ENCODE results near the gene CNNM1. TPM values are rescaled to one million over a fixed set of nuclear protein-coding genes. Genes with fewer than 3 reads are reported as not detected.

Gene CNNM1
- total RNA-seq, 2 donors from 2014 or later, result 0.61 to 1.0 TPM

DNA sequence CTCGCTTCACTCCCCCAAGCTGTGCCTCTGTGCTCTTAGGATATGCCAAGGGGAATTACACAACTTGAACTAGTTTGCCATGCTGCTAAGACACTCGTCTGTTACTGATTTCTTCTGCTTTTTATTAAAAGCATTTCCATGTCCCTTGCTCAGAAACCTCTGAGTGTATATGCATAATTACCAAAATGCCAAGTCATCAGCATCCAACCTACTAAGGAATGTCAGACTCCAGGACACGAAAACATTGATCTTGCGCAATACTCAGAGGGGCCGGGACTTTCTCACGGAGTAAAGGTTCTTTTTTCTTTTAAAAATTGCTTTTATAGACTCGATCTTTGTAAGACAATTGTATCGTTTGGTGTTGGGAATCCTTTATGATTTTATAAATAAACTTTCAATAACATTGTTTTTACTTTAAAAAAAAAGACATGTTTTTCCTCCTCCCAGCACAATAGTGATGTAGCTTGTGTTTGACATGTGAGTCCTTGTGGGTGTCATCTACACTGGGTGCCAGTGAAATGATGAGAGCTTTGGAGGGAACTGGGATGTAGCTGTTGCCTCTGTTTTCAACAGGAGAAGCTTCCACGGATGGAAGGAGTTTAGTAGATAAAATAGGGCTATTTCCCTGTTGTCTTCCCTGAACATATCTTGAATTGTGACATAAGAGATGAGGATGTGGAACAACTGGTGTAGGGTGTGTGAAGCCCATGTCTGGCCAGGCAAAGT is 43.6 kb downstream of the CNNM1 start:
- H3K9me3 Mint-ChIP-seq, result no peaks in the 10 kb centered on the region
- H3K27ac Mint-ChIP-seq, result no peak overlapping the region
- H3K4me3 Mint-ChIP-seq, result no peak overlapping the region
- no peak for ATAC-seq (replicated peaks)
- H3K4me1 Mint-ChIP-seq, result peaks cover 6% of the 10 kb centered on the region
- H3K27me3 Mint-ChIP-seq, result peaks cover 39% of the 10 kb centered on the region
- no peaks in the 10 kb centered on the region for H3K36me3 Mint-ChIP-seq (ENCODE audit: low read depth)

DNA sequence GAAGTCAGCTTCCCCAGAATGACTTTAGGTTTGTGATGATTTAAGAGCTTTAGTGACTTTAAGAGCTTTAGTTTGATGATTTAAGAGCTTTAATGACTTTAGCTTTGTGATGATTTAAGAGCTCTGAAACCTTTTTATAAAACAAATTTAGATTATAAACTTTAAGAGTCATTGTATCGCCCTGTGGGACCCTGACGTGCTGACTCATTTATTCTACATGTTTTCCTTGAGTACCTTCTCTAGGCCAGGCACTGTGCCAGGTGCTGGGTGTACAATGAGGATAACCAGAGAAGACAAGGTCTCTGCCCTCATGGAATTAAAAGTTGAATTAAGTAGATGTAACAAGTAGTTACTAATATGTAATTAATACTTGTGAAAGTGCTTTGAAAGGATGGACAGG is 45.4 kb downstream of the CNNM1 start:
- H3K4me3 Mint-ChIP-seq, result no peak overlapping the region
- peaks cover 6% of the 10 kb centered on the region for H3K4me1 Mint-ChIP-seq
- ATAC-seq (replicated peaks), result no peak
- H3K36me3 Mint-ChIP-seq (ENCODE audit: low read depth), result no peaks in the 10 kb centered on the region
- no peak overlapping the region for H3K27ac Mint-ChIP-seq
- H3K27me3 Mint-ChIP-seq, result peaks cover 37% of the 10 kb centered on the region
- no peaks in the 10 kb centered on the region for H3K9me3 Mint-ChIP-seq

DNA sequence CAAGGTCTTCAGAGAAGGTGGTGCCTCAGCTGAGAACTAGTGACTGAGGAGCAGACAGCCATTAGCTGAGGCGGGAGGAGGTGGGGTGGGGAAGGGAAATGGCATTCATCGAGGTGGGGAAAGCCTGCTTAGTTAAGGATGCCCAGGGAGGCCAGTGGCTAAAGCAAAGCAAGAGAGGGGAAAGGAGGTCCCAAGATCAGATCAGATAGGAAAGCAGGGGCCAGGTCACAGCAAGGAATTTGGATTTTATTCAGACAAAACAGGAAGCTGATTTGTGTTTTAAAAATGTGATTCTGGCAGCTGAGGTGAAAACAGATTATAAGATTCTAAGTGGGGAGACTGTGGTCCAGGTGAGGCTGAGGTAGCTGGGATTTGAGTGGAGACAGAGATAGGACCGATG is 45.8 kb downstream of the CNNM1 start:
- peaks cover 33% of the 10 kb centered on the region for H3K27me3 Mint-ChIP-seq
- H3K36me3 Mint-ChIP-seq (ENCODE audit: low read depth), result no peaks in the 10 kb centered on the region
- H3K4me3 Mint-ChIP-seq, result no peak overlapping the region
- no peaks in the 10 kb centered on the region for H3K9me3 Mint-ChIP-seq
- ATAC-seq (replicated peaks), result no peak
- H3K4me1 Mint-ChIP-seq, result peaks cover 6% of the 10 kb centered on the region
- H3K27ac Mint-ChIP-seq, result no peak overlapping the region

DNA sequence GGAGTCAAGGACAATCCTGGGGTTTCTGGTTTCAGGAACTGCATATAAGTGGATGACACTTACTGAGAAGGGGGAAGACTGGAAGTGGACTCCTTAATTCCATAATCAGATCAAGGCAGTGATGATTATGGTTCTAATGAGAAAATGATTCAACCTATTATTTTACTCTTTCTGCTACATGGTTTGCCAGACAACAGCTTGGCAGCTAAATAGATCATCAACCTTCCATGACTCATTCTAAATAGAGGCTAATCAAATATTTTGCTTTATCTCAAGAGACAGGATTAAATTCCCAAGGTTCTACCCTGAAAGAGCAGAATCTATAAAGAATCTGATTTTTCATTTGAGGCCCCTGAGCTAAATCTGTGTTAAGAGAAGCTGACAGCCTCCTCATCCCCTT is 46.3 kb downstream of the CNNM1 start:
- no peak for ATAC-seq (replicated peaks)
- no peaks in the 10 kb centered on the region for H3K9me3 Mint-ChIP-seq
- peaks cover 6% of the 10 kb centered on the region for H3K4me1 Mint-ChIP-seq
- H3K36me3 Mint-ChIP-seq (ENCODE audit: low read depth), result no peaks in the 10 kb centered on the region
- H3K4me3 Mint-ChIP-seq, result no peak overlapping the region
- H3K27me3 Mint-ChIP-seq, result peaks cover 37% of the 10 kb centered on the region
- no peak overlapping the region for H3K27ac Mint-ChIP-seq

DNA sequence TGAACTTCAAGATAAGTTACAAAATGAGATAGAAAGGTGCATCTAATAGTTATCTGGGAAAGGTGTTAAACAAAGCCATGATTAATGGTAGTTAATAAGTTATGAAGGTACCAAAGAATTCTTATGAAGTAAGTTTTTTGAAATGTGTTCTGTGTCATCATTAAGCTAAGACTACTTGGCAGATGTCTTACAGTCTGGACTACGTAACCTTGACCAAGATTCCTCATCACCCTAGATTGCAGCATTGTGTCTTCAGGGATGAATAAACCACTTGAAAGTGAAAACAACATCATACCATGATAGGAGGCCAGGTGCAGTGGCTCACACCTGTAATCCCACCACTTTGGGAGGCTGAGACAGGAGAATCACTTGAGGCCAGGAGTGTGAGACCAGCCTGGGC is 53.0 kb downstream of the CNNM1 start:
- Mint-ChIP-seq H3K4me1 (no peaks in the 10 kb centered on the region), H3K9me3 (no peaks in the 10 kb centered on the region), H3K36me3 (ENCODE audit: low read depth) (no peaks in the 10 kb centered on the region), H3K4me3 (no peak overlapping the region), H3K27me3 (peaks cover 12% of the 10 kb centered on the region), H3K27ac (no peak overlapping the region)
- no peak for ATAC-seq (replicated peaks)

DNA sequence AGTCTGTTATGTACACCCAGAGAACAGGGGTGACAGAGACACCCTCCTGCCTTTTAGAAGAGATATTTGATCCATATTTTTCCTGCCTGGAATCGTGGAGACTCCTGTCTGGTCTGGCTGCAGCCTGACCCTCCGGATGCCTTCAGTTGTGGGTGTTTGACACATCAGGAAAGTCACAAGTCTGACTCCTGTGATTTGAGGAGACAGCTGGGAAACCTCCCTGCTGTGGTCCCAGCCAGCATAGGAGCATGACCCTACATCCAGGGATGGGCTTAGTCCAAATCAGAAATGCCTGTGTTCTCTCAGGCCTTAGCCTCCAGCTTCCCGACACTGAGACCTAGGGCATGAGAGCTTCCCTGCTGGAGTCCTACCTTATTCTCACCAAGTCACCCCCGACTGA is 57.9 kb downstream of the CNNM1 start:
- Mint-ChIP-seq H3K4me1 (no peaks in the 10 kb centered on the region), H3K27ac (no peak overlapping the region), H3K36me3 (ENCODE audit: low read depth) (no peaks in the 10 kb centered on the region), H3K9me3 (no peaks in the 10 kb centered on the region), H3K4me3 (no peak overlapping the region), H3K27me3 (peaks cover under 1% of the 10 kb centered on the region)
- no peak for ATAC-seq (replicated peaks)

DNA sequence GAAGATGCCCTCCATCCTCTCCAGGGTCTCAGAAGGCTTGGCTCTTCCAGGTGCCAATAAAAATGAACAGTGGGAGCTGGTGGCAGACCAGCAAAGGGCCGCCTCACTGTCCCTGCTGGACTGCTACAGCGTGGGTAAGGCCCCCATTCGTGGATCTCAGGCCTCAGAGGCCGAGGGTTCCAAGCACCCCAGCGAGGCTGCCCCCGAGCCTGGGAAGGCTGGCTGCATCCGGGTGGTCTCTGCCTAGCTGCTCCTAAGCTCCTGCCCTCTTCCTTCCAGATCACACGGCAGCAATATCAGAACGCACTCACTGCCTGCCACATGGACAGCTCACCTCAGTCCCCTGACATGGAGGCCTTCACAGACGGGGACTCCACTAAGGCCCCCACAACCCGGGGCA is 58.4 kb downstream of the CNNM1 start:
- no peak for ATAC-seq (replicated peaks)
- no peak overlapping the region for H3K4me3 Mint-ChIP-seq
- H3K27me3 Mint-ChIP-seq, result no peaks in the 10 kb centered on the region
- no peaks in the 10 kb centered on the region for H3K9me3 Mint-ChIP-seq
- H3K4me1 Mint-ChIP-seq, result no peaks in the 10 kb centered on the region
- H3K36me3 Mint-ChIP-seq (ENCODE audit: low read depth), result no peaks in the 10 kb centered on the region
- no peak overlapping the region for H3K27ac Mint-ChIP-seq

DNA sequence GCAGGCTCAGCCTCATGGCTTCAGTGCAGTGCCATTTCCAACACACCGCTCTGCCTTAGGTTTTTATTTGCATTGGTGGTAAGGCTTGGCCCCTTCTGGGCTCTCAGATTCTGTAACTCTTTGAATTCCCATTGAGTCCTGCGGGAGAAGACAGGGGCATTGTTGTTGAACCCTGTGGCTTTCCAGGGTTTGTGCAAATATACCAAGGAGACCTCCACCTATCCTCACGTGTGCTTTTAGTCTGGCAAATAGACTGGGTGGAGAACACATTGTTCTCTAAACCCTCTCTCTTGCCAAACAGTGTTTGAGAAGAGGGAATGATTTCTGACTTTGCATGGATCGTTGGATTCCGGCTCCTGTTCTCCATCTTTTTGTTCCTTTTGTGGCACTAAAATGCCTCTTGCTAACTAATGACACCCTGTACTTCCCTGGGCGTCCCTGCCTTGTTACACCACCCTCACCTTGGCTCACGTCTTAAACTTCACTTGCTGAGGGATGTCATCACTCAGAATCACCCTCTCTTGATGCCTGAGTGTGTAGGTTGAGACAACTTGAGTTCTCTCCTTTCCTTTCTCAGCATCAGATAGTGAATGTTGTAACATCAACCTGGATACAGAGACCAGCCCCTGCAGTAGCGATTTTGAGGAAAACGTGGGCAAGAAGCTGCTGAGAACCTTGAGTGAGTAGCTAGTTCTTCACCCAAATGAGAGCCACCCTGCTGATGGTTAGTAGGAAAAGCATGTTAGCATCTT is 60.7 kb downstream of the CNNM1 start:
- Mint-ChIP-seq H3K36me3 (ENCODE audit: low read depth) (no peaks in the 10 kb centered on the region), H3K4me1 (no peaks in the 10 kb centered on the region), H3K9me3 (no peaks in the 10 kb centered on the region)

DNA sequence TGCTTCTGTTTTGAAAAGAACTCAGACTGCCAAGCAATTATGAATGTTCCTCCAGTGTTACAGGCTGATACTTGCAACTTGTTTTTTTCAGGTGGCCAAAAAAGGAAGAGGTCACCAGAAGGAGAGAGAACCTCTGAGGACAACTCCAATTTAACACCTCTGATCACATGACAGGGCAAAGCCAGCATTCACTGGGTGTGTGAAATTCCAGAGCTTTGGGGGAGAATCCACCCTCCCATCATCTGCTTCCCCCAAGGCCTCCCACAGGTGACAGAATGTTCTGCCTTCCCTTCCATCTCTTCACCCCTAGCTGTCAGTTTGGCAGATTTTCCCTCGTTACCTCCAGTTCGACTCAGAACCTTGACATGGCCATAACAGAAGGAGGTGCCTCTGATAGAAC is 62.2 kb downstream of the CNNM1 start:
- Mint-ChIP-seq H3K9me3 (no peaks in the 10 kb centered on the region), H3K4me1 (no peaks in the 10 kb centered on the region), H3K27ac (no peak overlapping the region), H3K36me3 (ENCODE audit: low read depth) (peaks cover 9% of the 10 kb centered on the region), H3K4me3 (no peak overlapping the region), H3K27me3 (no peaks in the 10 kb centered on the region)
- ATAC-seq (replicated peaks), result no peak

More for the DNA sequence above, 60.7 kb downstream of the CNNM1 start:
- no peak for ATAC-seq (replicated peaks)
- Mint-ChIP-seq H3K4me3 (no peak overlapping the region), H3K27ac (no peak overlapping the region), H3K27me3 (no peaks in the 10 kb centered on the region)

DNA sequence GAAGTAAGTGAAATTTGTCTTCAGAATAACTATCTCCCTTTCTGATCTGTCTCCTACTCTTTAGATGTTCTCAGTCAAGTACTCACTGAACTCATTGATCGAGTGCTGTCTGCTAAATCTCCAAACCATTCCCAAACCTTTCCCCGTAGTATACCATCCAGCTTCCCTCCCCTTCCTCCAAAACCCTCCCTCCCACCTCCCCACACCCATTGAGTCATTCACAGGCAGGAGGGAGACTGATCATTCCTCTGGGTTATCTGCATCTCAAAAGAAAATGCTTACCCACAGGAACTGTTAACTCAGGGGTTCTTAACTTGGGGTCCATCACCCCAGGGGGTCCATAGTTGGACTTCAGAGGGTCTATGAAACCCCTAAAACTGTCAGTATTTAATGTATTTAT is 63.9 kb downstream of the CNNM1 start:
- no peak overlapping the region for H3K27ac Mint-ChIP-seq
- peaks cover 25% of the 10 kb centered on the region for H3K36me3 Mint-ChIP-seq (ENCODE audit: low read depth)
- H3K4me1 Mint-ChIP-seq, result no peaks in the 10 kb centered on the region
- H3K27me3 Mint-ChIP-seq, result no peaks in the 10 kb centered on the region
- ATAC-seq (replicated peaks), result no peak
- no peaks in the 10 kb centered on the region for H3K9me3 Mint-ChIP-seq
- H3K4me3 Mint-ChIP-seq, result no peak overlapping the region

DNA sequence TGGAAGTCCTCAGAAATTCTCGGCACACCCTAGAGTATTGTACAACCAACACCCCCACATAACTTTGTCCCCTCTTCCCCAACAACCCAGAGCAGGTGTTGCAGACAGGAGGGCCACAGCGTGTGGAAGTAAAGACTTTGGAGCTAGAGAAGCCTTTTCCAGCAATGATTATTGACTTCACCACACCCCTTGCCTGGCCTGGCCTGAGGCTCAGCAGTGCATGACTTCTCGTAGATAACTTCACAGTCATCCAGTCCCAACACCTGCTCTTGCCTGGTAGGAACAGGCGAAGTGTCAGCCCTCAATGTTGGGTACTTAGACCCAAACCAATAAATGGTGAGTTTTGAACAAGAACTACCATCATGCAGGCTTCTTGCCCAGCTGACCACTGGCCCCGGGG is 64.5 kb downstream of the CNNM1 start:
- H3K36me3 Mint-ChIP-seq (ENCODE audit: low read depth), result peaks cover 31% of the 10 kb centered on the region
- no peak overlapping the region for H3K27ac Mint-ChIP-seq
- no peak for ATAC-seq (replicated peaks)
- no peak overlapping the region for H3K4me3 Mint-ChIP-seq
- no peaks in the 10 kb centered on the region for H3K9me3 Mint-ChIP-seq
- no peaks in the 10 kb centered on the region for H3K4me1 Mint-ChIP-seq
- no peaks in the 10 kb centered on the region for H3K27me3 Mint-ChIP-seq

DNA sequence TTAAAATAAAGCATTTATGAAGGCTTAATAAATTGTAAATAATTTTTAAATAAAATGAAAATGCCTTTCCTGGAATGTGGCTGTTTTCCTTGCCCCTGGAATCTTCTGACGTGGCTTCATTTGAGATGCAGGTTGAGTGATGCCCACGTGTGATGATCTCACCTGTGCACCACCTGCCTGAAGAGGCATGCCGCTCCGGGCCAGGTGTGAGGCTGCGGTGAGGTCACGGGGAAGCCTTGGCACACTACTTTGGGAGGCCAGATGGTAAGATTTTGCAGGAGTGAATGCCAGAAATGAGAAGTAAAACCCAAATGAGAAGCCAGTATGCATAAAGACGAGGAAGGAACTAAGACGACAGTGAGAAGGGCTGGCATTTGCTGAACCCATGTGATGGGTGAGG is 65.1 kb downstream of the CNNM1 start:
- Mint-ChIP-seq H3K36me3 (ENCODE audit: low read depth) (peaks cover 37% of the 10 kb centered on the region), H3K9me3 (no peaks in the 10 kb centered on the region)

DNA sequence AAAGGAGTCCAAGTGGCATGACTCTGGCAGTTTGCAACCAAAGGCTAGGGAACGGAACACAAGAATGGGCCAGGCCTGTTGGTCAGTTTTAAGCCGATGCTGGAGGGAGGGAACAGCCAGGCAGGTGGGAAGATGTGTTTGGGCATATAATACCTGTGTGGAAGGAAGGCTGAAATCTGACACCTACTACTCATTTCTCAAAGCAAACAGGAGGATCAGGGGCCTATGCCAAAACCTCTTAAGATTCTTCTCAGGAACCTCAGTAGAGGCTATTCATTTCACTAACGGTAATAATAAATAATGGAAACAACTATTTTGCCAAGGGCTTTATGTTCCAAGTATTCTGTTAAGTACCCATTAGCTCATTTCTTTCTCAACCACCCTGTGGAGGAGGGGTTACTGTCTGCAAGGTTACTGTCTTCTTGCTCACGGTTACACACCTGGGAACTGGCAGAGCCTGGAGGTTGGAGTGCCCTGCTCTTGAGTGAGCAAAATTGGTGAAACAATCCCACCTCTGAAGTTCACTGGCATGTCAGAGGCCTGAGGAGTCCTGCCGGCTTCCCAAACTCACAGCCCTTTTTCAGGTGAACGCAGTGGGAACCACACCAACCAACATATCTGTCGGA is 65.7 kb downstream of the CNNM1 start:
- Mint-ChIP-seq H3K27ac (no peak overlapping the region), H3K27me3 (no peaks in the 10 kb centered on the region), H3K4me1 (no peaks in the 10 kb centered on the region), H3K4me3 (no peak overlapping the region), H3K36me3 (ENCODE audit: low read depth) (peaks cover 43% of the 10 kb centered on the region), H3K9me3 (no peaks in the 10 kb centered on the region)
- ATAC-seq (replicated peaks), result no peak

More for the DNA sequence above, 65.1 kb downstream of the CNNM1 start:
- no peaks in the 10 kb centered on the region for H3K4me1 Mint-ChIP-seq
- no peak overlapping the region for H3K27ac Mint-ChIP-seq
- H3K4me3 Mint-ChIP-seq, result no peak overlapping the region
- no peaks in the 10 kb centered on the region for H3K27me3 Mint-ChIP-seq
- no peak for ATAC-seq (replicated peaks)

DNA sequence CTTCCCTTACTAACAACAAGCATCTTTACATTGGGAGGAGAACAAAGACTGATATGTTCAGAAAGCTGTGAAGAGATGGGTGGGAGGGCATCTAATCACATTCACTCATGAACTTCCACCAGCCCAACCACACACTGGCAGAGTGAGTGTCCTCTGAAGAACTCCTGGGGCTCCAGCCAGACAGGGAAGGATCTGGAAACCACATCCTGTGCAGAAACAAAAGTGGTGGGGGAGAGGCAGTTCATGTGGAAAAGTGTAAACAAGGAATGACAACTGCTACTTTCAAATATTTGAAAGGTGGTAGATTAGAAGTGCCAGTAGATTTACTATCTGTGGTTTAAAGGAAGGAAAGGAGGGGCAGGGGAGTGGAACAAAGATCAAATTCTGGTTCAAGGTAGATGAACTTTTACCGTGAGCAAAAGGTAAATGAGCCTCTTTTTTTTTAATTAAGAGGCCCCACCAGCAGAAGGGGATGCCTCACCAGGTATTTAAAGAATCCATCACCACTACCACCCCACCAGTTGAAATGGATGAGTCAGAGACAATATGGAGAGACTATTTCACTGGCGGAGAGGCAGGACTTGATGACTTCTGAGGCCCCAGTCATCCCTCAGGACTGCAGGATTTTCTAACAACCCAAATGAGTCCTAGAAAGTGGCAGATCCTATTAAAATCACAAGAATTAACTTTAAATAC is 66.7 kb downstream of the CNNM1 start:
- no peaks in the 10 kb centered on the region for H3K27me3 Mint-ChIP-seq
- no peak for ATAC-seq (replicated peaks)
- peaks cover 50% of the 10 kb centered on the region for H3K36me3 Mint-ChIP-seq (ENCODE audit: low read depth)
- no peaks in the 10 kb centered on the region for H3K4me1 Mint-ChIP-seq
- no peaks in the 10 kb centered on the region for H3K9me3 Mint-ChIP-seq
- peak overlapping the region; percentile 43 for H3K27ac Mint-ChIP-seq
- no peak overlapping the region for H3K4me3 Mint-ChIP-seq

All from activated T-helper 17 cell treated with anti-CD3 and anti-CD28 coated beads, Interleukin-2, amount 50 U/mL, for 72 hours (primary cell).